Fibroblast of the conjunctiva (primary cell): ENCODE measurements around the gene EGLN2.
A peak's percentile ranks its signal among the peaks of the same experiment; 100 is the strongest.
"Not testable (repeated sequence)": the region's sequence is repeated elsewhere in the genome, so short reads cannot be mapped to it uniquely, and the experiment has no call there.

Experiments used
- DNase-seq: peaks from one replicate; pipeline ENCODE4 v3.0.0-alpha.2; 2010; ENCODE audit warnings: low read depth

Gene EGLN2

GRCh38 chr19:40819479-40820234 is 20.7 kb downstream of the EGLN2 start:
- not testable (repeated sequence) for DNase-seq

- no peak for DNase-seq
Observed at GRCh38 chr19:40822161-40822560, 23.2 kb downstream of the EGLN2 start.

- DNase-seq, result not testable (repeated sequence)
Observed at GRCh38 chr19:40822704-40823553, 23.9 kb downstream of the EGLN2 start.

- DNase-seq, result not testable (repeated sequence)
Observed at GRCh38 chr19:40824916-40825315, 25.9 kb downstream of the EGLN2 start.

- DNase-seq, result not testable (repeated sequence)
Observed at GRCh38 chr19:40825460-40826095, 26.6 kb downstream of the EGLN2 start.

GRCh38 chr19:40826312-40826698 is 27.3 kb downstream of the EGLN2 start:
- DNase-seq, result not testable (repeated sequence)

GRCh38 chr19:40826699-40827385 is 27.9 kb downstream of the EGLN2 start:
- DNase-seq, result not testable (repeated sequence)

- no peak for DNase-seq
Observed at GRCh38 chr19:40827386-40828247, 28.6 kb downstream of the EGLN2 start.

- DNase-seq, result no peak
Observed at GRCh38 chr19:40829205-40829604, 30.2 kb downstream of the EGLN2 start.

- DNase-seq, result not testable (repeated sequence)
Observed at GRCh38 chr19:40830741-40831140, 31.8 kb downstream of the EGLN2 start.

GRCh38 chr19:40831502-40832430 is 32.8 kb downstream of the EGLN2 start:
- peak; percentile 97 for DNase-seq

- not testable (repeated sequence) for DNase-seq
Observed at GRCh38 chr19:40832431-40832790, 33.4 kb downstream of the EGLN2 start.

GRCh38 chr19:40833728-40834533 is 34.9 kb downstream of the EGLN2 start:
- not testable (repeated sequence) for DNase-seq

- DNase-seq, result no peak
Observed at GRCh38 chr19:40836754-40837429, 37.9 kb downstream of the EGLN2 start.

GRCh38 chr19:40838477-40838876 is 39.5 kb downstream of the EGLN2 start:
- not testable (repeated sequence) for DNase-seq

GRCh38 chr19:40842012-40842411 is 43.0 kb downstream of the EGLN2 start:
- not testable (repeated sequence) for DNase-seq

- DNase-seq, result not testable (repeated sequence)
Observed at GRCh38 chr19:40842997-40843652, 44.1 kb downstream of the EGLN2 start.

GRCh38 chr19:40843653-40844052 is 44.7 kb downstream of the EGLN2 start:
- DNase-seq, result not testable (repeated sequence)
